HG03469 (cell line): ENCODE measurements around the gene POLG.
A peak's percentile ranks its signal among the peaks of the same experiment; 100 is the strongest.

ENCODE experiments used
- ATAC-seq: cut with Tn5 transposase; IDR thresholded peaks from one replicate; pipeline ENCODE4 v1.9.1; 2021; ENCODE audit warnings: mild to moderate bottlenecking, moderate library complexity, moderate number of reproducible peaks; ENCODE audit not compliant: unreplicated experiment

Gene POLG

DNA sequence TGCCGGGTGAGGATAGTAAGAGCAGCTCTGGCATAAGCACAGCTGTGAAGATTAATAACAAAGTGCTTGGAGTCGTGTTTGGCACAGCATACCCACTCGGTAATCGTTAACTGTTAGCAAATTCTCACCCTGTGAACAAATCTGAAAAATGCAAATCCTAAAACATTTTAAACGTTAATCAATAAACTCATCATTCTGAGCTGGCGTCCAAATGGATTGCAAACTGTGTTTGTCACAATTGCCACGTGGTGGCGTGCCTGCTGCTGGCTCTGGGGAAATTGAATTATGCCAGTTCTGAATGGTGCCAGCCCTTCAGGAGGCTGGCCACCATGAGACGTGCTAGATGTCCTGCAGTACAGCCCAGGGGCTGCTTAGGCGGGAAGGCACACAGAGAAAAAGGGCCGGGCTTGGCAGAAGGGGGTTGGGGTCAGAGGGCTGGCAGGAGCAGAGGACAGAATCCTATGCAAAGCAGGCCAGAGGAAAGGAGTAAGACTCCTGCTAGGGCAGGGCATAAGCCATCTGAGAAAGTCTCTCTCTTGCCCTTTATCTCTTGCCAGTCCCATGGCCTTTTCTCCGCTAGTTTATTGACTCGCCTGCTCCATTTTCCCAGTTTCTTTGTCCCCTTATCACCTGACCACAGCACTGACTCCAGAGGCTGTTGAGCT, 22.1 kb upstream of the POLG start:
- ATAC-seq, result no peak

DNA sequence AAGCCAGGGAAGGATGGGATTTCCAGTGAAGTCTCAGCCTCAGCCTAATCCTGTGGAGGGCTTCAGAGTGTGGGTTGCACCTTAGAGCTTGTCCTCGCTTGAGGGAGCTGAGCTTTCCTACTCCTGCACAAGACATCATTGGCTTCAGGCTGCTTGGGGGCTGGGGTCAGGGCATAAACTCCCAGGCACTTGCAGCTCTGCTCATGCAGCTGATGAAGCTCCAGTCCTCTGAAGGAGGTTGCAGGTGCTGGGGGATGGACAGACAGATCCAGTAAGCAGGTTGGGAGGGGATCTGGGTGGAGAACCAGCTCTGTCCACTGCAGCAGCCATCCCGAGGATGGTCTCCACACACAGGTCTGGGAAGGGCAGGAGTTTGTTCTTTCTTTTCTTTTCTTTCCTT, 19.4 kb upstream of the POLG start:
- ATAC-seq, result no peak

DNA sequence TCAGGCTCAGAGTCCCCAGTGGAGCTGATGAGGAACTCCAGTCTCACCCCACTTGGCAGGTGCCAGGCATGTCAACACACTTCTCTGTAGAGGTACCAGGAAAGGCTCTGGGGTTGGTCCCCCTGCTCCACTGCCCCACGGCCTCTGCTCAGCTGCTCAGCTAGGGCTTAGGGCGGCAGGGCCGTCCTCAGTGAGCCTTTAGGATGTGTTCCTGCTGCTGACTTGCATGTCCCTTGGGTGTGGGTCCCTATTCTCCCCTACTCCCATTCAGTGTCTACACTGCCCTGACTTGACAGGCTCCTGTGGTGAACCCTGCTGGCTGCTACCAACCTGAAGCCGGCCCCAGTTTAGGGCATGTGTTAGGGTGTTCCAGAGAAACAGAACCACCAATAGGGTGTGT, 17.9 kb upstream of the POLG start:
- ATAC-seq, result no peak

DNA sequence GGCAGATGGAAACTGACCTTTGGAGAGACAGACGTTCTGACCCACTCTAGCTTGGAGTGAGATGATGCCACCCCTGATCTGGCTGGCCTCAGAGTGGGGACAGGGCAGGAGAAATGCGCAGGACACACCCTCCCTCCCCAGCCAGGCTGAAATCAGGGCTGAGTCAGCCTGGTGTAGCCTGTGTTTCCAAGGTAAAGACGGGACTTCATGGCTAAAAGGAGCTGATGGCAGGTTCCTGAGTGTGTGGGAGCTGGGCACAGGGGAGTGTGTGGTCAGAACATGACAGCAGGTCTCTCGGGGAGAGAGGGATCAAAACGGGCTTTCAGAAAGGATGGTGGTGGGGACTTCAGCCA, 14.6 kb upstream of the POLG start:
- ATAC-seq, result no peak

DNA sequence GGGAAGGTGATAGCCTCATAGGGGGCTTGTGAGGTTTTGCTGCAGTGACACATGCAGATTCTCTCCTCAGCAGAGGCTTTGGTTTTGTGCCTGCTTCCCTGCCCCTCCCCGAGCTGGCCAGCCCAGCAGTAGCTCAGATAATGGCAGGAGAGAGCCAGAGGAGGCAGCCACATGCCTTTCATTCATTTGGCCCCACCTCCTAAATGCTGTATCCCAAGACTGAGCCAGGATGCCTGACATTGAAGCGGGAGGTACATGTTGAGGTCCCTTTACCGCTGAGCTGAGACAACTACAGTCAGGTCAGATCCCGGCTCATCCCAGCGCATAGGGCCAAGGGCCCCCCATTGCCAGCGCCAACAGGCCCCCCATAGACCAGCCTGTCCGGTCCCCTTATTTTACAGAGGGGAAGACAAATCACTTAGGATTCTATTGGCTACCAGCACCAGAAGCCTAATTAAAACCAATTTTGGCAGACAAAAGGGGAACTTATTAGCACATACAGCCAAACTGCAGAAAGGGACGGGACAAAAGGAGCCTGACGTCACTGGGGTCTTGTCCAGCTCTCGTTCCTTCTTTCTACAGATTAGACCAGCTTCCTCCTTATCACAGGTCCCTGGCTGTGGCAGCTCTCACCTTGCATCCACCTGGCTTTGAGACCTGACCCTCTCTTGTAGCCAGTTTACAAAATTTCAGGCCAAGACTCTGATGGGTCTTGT, 12.1 kb upstream of the POLG start:
- no peak for ATAC-seq

DNA sequence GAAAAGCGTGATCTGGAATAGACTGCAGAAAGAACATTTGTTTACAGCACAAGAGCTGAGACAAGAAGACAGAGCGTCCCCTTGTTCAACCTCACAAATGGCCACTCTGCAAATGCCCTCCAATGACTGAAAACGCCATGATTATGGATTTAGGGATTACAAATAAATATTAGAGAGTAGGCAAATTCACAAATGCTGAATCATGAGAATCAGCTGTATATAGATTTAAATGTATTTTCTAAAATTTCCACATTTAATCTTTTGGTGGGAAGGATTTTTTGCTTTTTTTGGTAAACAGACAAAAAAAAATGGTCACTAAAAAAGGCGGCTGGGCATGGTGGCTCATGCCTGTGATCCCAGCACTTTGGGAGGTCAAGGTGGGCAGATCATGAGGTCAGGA, 10.6 kb upstream of the POLG start:
- ATAC-seq, result no peak

DNA sequence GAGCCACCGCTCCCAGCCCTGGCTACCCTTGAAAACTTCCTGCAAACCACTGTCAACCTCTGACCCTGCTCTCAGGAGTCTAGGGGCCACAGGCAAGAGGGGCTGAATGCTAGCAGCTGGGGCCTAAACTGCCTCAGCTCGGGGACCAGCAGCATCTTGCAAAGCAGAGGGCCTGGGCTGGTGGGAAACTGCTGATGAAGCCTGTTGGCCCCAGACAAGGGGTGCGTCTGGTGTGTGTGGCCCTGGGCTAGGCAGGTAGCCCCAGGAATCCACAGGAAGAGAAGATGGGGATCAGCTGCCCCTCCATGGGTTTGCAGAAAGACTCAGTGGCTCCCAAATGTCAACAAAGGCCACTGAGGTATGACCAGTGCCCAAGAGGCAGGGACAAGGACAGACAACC, 8.2 kb upstream of the POLG start:
- no peak for ATAC-seq

DNA sequence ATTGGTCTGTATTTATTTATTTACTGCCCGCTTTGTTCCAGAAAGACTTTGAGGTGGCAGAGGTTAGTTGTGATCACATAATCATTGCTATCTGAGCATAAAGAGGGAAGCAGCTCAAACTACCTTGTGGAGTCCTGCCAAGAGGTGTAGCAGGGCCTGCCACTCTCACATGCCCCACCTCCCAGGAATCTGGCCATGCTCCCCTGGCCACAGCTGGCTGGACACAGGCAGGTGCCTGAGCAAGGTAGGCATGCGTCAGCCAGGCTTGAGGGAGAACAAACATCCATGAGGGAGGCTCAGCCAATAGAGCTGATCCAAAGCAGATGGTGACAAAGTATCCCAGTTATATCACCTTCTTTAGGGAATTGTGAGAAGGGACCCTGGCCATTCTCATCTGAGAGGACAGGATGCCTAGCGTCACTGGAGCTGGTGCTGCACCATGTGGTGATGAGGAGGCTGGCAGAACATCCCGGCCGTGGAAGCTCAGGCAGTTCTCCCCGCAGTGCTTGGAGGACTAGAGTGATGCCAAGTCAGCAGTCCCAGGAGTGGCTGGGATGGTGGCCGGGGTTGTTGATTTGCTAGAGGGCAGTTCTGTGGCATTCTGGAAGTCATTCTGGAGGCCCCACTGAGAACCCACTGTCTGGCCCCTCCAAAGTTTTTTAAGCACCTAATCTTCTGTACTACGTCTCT, 6.8 kb upstream of the POLG start:
- ATAC-seq, result no peak

DNA sequence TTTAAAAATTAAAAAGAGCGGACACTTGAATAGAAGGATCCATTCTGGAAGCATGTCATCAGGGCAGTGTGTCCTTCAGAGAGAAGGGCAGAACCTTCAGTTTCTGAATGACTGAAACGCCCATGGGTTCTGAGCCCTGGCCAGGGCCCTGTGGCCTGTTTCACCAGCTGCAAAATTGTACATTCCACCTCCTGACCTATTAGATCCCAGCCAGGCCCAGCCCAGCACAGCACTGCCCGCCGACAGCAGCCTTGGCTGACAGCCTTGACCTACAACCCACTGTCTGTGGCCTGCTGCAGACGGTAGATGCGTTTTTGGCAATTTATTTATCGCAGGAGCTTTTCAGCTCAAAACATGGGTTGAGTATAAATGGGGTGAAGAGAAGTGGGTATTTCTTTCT, 5.9 kb upstream of the POLG start:
- ATAC-seq, result no peak

DNA sequence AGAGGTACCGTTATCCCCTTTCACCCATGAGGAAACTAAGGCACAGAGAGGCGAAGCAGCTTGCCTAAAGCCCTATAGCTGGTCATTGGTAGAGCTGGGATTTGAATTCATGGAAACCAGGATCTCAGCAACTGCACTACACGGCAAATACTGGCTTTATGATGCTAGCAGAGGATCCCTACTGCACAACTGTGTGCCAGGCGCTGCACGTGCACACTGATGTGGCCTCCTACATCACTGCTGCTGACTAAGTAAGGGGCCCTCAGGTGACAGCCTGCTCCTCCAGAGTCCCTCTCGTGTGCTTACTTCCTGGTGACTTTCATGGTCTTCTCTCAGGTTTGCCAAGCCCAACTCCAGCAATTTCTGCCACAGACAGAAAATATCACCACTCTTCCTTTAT, 3.4 kb upstream of the POLG start:
- ATAC-seq, result no peak

DNA sequence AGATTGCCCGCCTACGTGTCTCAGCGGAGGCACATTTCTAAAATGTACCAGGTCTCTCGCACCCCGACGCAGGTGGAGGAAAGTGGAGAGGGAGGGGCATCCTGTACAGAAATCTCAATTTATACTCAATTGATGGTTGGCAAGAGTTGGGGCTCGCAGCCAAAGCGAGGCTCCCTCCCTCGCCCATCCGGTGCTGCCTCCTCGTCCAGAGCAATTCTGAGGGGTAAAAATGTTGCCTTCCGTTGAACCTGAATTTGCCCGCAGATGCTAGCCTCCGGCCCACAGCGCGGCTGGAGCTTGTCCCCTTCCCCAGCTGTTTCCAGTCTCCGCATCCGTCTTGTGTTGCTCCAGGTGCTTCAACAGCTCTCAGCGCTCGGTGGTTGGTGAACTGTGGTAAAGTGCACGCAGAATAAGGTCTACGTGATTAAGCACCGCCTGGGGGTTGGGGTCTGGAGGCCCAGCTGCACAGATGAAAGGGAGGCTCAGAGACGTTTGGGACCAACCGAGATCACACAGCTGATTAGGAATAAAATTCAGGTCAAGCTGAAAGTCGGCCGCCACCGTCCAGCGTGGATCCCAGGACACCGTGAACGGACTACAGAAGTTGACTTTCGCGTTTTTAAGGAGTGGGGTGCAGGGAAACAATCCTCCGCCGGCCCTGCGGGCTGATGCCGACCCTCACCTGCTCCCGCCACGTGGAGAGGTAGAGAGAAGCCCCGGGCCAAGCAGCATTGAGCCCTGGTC, 846 bp upstream of the POLG start:
- ATAC-seq, result peak; percentile 0

DNA sequence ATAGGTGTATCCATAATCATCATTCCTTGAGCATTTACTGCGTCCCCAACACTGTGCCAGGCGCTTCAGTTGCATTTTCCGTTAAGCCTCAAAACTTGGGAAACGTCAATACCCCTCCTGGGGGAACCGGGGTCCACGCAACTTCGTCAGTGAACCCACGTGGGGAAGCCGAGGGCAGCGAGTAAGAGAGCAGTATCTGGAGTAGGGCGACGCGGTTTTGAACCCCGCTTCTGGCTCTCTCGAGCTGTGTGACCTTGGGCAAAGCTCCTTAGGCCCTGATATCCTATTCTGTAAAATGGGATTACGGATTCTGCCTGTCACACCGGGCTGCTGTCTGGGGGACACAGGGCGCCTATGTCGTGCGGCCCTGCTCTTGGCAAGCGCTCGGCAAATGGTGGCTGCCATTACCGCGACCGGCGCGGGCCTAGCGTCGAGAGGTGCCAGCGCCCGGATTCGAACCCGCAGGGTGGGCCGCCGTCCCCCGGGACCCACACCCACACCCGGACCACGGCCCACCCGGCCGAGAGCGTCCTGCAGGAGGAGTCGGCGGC, 590 bp downstream of the POLG start:
- ATAC-seq, result peak; percentile 12

DNA sequence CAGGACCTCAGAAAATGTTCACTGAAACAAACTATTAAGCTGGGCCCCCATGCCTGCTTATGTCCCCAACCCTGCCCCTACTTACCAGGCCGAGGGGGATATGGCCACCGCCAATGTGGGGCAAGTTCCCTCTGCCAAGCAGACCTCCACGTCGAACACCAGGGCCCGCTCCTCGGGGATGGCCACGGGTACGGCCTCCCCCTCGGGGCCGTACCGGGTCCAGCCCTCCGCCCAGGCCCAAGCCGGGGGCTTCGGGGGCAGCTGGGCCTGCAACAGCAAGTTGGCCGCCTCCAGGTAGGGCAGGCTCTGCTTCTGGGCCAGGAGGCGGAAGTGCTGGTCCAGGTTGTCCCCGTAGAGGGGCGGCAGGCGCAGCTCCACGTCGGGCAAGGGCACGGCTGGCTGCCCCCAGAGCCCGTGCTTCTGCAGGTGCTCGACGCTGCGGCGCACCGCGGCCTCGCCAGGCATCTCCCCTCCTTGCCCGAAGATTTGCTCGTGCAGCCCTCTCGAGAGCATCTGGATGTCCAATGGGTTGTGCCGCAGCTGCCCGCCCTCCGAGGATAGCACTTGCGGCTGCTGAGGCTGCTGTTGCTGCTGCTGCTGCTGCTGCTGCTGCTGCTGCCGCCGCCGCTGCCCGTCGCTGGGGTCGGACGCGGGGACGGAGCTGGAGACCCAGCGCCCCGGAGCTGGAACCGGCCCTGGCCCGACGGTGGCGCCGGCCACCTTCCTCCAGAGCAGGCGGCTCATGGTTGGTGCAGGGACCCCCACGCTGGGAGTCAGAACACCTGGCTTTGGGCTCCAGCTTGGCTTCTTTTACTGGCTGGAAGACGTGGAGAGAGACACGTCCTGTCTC, 1.4 kb downstream of the POLG start:
- no peak for ATAC-seq

DNA sequence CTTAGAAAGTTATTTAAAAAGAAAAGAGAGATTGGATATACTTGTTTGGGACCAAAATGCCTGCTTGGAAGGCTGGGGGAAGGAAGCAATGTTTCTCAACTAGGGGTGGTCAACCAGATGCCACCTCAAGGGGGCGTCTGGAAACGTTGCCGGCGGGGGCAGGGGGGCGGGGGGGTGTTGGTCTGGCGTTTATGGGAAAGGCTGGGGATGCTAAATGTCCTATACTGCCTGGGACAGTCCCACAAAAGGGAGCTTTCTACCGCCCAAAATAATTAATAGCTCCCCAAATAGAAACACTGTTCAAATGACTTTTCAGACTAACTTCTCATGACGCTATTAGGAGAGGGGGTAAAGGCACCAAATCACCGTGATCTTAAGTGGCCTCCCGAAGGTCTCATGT, 2.2 kb downstream of the POLG start:
- no peak for ATAC-seq

DNA sequence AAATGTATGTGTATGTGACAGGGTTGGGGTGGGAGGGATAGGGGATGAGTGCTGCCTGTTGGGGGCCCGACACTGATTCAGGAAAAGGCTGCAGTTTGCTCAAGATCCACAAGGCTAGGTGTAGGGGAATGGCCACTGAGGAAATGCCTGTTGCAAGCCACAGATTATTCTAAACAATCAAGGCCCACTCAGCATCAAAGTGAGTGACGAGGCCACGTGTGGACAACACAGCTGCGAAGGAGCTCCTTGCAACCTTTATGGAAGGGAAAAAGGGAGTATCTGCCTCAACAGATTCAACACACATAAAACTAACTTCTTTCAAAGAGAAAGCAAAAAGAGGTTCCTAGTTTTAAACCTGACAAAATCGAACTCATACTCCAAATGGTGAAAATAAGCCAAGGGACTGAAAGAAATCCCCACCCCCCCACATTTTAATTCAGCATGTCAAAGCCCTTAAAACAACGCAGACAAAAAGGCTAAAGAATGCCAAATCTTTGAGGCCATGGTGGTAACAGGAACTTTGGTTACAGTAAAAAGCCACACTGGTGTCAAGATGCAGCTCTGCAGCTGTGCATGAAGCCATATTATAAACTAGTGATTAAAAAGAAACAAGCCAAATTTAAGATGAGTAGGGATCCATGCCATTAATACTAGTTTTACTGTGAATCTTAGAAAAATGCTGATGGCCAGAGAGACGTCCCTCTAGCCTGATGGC, 3.6 kb downstream of the POLG start:
- no peak for ATAC-seq

DNA sequence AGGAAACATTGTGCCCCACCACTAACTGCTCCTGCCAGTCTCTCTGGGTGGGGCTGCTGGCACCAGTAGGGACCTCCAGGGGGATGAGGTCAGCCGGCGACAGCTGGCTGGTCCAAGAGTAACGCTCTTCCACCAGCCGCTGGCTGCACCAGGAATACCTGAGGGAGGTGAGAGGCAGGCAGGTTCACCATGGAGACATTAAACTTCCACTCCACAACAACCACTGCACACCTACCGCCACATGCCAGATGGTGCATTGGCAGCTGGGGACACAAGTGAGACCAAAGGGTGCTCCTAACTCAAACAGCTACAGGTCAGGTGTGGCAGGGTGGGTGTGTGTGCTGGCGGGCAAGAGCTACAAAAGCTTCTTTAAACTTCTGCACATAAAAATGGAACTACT, 4.5 kb downstream of the POLG start:
- no peak for ATAC-seq

DNA sequence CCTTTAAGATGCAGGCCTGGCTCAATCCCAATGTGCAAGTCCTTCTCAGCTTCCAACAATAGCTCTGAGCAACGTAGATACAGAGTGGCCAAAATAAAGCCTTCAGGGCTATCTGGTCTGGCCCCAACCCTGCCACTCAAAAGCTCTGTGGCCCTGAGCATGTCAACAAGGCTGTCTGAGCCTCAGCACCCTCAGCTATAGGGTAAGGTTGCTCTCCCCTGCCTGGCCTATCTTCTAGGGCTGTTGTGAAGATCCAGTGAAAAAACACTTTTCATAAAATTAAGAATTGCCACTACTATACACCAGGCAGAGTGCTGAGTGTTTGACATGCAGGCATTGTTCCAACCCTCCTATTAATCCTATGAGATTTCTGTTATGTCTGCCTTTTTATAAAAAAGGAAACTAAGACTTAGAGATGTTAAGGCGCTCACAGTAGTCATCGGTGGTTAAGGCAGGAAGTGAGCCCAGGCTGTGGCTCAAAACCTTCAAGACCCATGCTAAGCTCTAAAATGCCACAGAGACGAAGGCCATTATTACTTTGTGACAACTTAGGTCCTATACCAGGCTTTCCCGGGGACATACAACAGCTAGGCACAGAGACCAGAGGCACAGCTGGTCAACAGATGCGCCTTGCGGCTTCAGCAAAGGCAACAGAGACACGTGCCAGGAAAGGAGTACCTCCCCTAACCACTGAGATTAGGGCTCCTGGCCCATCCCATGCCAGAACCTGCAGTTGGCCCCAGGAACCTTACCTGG, 5.1 kb downstream of the POLG start:
- ATAC-seq, result no peak

DNA sequence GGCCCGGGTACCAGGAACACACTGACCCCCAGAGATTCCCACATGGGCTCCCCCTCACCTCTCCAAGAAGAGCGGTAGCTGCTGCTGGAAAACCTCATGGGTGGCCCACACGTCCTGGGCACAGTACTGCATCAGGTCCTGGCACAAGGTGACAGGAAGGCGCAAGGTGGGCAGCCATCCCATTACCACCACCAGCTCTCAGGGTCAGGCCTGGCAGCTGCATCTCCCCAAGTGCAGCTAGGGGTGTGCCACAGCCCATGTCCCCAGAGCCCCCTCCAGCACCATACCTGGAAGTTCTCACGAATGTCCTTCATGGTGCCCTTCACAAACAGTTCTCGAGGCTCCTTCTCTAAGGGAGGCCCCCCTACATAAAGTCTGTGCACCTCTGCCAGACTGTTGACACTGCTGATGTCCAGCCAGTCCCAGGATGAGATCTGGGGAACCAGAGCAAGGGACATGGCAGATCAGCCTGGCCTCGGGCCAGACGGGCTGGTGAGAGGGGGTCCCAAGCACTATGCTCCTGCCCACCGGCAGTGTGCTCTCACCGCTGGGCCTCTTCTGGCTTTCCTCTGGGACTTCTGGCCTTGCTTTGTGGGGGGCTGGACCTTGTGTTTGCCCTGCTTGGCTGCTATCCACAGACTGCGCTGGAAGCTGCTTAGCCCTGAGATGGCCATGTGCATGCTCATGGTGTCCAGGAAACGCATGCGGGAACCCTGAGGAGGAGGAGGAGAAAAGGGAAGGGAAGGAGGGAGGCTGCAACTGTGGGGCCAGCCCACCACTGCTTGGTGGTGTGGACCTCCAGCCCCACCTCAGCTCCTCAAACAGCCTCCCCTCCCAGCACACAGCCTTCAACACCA, 6.0 kb downstream of the POLG start:
- ATAC-seq, result no peak
